Germinal center (tissue), 1 donor: Measurements from ENCODE around the gene C5orf52.
"Not testable (repeated sequence)": the region's sequence is repeated elsewhere in the genome, so short reads cannot be mapped to it uniquely, and the experiment has no call there.

ENCODE experiments used
- DNase-seq: peaks from one replicate; pipeline ENCODE4 v3.0.0; 2012; ENCODE audit warnings: mixed read lengths, low spot score

C5orf52 gene

DNA sequence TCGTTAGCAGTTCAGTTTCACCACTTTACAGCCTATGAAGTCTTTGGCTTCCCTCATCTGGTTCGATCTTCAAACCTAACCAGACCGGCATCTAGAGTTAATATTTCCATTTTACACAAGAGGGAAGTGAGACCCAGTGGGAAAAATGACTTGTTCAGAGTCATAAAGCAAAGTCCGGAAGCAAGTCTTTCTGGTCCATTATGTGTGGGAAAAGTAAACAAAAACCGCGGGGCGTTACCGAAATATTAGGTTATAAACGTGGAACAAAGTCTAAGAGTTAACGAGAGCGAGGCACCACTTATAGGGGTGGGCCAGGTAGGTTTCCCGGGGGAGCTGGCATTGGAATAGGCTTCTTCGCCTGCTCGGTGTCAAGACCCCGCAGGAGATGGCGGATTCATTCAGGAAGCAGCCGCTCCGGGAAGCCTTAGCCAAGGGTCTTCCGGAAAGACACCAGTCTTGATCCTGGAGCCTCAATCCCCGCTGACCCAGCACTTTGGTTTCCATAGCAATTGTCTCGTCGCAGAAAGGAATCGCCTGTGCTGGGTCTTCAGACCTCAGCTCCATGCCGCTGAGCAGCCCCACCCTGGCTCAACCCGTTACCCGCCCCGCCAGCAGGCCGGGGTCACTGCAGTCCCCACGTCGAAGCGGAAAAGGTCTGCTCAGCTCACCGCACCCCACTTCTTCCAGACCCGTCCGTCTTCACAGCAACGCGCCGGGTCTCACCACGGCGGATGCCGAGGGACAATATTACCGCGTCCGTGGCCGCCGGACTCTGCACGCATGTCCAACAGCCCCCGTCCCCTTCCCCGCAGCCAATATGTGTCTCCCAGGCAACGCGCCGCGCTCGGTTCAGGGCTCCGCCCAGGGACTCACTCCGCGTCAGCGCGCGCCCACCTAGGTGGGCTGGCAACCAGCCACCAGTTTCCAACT, at the start of gene C5orf52:
TSS of gene C5orf52 (plus strand) at position 872 of the 930 bp plus-strand sequence. CDS start 82 bp downstream, outside the sequence.
- DNase-seq = peak; percentile 34

DNA sequence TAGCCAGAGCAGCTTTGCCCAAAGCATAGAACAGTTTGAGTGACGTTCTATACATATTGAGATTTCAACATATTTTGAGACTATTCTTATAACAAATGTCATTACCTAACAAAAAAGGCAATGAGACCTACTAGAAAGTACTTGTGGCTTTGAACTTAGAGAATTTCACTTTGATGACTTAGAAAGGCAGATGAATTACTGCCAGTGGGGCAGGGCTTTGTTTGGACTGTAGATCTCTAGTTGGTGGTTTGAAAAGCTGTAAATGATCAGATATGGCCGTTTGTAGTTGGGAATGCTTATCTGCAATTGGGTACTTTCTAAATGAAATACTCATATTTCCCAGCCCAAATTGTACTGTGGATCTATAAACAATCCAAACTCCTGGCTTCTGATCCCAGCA, 47.2 kb upstream of the C5orf52 start:
- DNase-seq = no peak

DNA sequence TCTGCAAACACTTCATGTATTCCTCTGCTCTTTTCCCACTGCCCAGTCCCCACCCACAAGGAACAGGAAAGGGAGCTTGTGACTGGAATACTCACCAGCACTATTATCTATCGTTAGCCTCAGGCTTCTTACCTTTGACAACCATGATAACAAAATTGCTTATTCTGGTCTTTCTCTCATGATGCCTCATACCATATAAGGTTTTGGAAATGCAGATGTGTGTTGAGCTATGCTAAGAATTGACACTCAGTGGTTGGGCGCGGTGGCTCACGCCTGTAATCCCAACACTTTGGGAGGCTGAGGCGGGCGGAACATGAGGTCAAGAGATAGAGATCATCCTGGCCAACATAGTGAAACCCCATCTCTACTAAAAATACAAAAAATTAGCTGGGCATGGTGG, 44.5 kb upstream of the C5orf52 start:
- DNase-seq = no peak

DNA sequence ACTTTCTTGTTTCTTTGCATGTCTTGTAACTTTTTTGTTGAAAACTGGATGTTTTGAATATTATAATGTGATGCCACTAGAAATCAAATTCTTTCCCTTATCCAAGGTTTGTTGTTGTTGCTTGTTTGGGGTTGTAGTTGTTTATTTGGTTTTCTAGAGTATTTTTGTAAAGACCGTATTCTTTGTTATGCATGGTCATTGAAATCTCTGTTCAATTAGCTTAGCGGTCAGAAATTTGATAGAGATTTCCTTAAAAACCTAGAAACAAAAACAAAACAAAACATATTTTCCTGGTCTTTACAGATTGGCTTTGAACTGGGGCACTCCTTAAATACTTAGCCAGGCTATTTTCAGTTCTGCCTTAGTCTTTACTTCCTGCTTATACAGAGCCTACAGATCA, 41.0 kb upstream of the C5orf52 start:
- no peak for DNase-seq

DNA sequence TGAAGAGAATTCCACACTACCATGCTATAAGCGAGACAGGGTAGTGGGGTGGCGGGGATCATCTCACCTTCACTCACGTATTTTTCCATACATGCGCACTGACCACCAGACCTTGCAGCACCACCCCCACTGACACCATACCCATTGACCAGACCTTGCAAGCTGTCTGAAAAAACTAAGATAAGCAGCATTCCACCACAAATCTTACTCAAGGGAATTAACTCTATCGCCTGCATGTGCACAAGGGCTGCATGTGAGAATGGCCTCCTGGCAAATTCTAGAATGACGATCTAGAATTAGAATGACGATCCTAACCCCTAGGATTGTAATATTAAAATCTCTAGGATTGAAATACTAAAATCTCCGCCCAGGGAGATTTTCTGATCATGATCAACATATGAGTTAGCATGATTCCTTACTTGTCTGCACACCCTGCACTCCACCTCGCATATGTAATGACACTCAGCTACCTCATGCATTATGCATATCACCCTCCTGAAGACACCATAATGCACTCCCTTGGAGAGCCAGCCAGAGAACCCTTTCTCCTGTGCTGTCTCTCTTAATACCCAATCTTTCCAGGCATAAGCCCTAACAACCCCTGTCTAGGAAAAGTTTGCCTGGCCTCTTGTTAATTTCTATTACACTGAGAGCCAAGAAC, 30.8 kb upstream of the C5orf52 start:
- no peak for DNase-seq

DNA sequence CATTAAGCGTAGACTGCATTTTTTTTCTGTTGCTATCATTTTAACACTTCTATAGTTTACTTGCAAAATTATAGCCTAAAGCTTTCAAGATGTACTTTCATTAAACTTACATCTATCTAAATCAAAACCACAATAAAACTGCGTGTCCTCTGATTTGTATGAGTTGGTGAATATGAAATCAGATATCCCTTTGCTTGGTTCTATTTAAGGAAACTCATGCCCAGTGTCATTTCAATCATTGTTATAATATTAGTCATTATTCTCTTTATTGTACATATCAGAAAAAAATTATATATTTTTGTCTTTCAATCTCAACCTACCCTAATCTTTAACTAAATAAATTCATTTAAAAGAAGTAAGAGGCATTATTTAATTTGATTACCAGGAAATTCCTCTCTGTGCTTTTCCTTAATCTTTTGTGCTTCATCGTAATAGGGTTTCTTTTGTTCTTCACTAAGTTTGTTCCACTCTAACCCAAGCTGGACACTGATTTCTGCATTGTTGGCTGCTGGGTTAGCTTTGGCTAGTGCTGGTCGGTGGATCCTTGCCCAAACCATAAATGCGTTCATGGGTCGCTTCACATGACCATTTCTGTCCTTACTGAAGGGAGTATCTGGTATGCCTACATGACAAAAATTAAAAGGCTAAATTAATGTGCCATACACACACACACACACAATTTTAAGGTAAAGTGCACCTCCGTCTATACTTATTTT, 22.9 kb upstream of the C5orf52 start:
- DNase-seq = no peak

DNA sequence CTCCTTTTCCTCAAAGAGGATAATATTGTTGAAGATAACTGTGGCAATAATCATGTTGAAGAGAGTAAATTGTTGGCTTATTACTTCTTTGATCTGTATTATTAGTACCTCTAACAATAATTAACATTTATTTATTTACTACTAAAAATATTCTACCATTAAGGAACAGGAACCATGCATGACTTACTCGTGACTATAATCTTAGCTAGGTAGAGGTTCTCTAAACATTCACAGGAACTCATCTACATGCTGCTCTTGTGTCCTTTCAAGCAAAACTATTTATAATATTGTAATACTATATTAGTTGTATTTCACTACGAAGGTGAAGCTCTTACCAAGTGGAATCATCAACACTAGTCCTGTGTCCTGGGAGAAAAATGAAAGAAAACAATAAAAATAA, 22.2 kb upstream of the C5orf52 start:
- DNase-seq = no peak

GRCh38 chr5:157650991-157651611, 20.2 kb upstream of the C5orf52 start:
- no peak for DNase-seq

DNA sequence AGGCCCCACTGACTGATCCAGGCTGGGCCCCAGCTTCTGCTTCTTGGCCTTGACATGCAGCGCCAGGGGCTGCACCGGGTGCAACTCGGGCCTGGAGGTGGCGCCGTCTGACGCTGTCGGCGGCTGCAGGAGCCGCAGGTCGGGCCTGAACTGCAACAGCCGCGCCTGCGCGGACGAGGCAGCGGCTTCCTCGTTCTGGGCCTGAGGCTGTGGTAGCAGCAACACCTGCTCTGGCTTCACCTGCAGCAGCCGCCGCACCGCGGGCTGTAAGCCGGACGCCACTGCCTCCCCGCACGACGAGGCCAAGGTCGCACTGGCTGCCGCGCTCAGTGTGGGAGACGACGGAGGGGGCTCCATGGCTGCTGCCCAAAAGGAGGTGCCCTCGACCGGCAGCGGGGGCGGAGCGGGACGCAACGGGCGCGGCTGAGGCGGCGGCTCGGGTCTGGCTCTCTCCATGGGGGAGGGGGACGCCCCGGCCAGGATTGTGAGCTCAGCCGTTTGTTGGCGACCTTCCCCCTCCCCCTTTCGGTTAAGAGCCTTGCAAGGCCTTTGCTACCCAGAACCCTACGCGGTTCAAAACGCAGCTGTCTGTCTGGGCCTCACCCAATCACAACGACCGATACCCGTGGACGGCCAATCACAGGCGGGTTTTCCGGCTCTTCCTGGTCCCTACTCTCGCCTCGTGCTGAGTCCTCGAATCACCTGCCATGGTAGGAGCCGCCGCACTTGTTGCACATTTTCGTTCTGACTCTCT, 19.5 kb upstream of the C5orf52 start:
- peak; percentile 85 for DNase-seq

DNA sequence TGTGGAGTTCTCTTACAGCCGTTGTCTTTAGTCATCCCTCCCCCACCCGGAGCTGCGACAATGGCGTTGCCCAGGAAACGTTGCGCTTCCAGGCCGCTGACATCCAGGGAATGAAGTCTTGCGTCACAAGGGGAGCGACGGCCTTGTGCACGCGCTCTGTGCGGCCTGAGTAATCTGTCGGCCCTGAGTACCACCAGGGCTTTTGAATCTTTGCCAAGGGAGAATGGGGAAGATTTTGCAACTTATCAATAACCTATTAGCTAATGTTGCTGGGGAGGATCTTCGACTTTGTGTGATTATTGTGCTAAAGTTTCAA, 19.0 kb upstream of the C5orf52 start, which contains the start of gene SOX30:
TSS of gene SOX30 (minus strand) at position 62 of the 316 bp plus-strand sequence. CDS start 360 bp downstream, outside the sequence.
- no peak for DNase-seq

DNA sequence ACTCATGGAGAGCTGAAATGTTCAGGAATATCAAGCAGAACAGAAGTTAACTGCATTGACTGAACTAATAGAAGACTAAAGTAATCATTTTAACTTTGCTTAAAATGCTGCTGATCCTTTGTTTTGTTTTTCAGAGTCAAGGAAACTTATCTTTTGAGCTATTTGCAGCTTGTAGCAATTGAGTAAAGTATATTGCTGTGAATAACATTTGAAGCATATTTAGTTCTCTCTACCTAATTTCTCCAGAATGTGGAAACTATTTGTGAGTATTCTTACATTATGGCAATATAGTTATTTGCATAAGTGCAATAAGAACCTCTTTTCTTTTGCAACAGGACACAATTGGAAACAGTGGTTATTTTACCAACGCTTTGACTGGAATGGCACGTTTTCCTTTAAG, 13.8 kb upstream of the C5orf52 start:
- DNase-seq = no peak

DNA sequence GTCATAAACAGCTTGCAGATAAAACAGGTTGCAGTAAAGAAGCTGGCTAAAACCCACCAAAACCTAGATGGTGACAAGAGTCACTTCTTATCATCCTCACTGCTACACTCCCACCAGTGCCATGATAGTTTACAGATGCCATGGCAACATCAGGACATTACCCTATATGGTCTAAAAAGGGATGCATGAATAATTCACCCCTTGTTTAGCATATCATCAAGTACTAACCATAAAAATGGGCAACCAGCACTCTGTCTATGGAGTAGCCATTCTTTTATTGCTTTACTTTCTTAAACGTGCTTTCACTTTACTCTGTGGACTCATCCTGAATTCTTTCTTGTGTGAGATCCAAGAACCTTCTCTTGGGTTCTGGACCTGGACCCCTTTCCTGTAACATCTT, 12.4 kb upstream of the C5orf52 start:
- DNase-seq = no peak

- DNase-seq = no peak
Observed at GRCh38 chr5:157659868-157660660, 11.3 kb upstream of the C5orf52 start.

GRCh38 chr5:157665467-157666070, 5.8 kb upstream of the C5orf52 start:
- DNase-seq = no peak

- no peak for DNase-seq
Observed at GRCh38 chr5:157668356-157668755, 3.0 kb upstream of the C5orf52 start.

GRCh38 chr5:157669701-157670097, 1.6 kb upstream of the C5orf52 start:
- DNase-seq = no peak

DNA sequence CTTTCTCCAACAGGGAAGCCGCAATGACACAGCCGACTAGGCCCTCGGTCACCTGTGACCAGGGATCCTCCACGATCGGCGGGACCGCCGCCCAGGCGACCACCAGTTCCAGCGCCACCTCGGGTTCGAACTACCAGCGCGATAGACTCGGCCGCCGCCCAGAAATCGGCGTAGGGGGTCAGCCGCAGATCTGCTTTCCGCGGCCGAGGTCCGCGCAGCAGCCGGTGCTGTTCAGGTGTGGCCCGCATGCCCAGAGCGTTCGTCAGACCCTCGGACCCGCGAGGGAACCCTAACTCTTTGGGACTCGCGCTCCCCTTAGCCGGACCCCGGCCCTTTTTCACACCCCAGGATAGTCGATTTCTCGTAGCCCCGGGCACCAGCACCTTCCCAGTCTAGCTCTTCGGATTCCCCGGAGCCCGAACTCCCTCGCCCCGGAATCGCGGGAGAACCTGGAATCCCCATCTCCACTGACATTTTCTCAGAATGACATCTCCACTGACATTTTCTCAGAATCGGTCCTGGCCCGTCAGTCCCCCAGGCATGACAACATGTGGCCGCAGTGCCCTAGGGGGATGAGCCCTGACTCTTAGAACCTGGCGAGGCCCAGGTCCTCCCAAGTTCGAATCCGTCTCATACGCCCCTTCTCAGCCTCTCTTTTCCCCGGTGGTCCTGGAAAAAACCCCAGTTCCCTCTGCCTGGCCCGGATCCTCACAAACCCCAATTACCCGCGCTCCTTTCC, 428 bp downstream of the C5orf52 start:
- no peak for DNase-seq

GRCh38 chr5:157672976-157673375, 1.6 kb downstream of the C5orf52 start:
- no peak for DNase-seq

GRCh38 chr5:157674351-157674750, 3.0 kb downstream of the C5orf52 start:
- not testable (repeated sequence) for DNase-seq

GRCh38 chr5:157677931-157678330, 6.6 kb downstream of the C5orf52 start:
- DNase-seq = no peak
